Neutrophil (primary cell): ENCODE measurements around the gene TSEN54.

ENCODE experiments used
- H3K27ac ChIP-seq: fragments of 200-600 bp; sonication (generic); 2 replicates; pipeline ENCODE4 v1.5.1; 2016; ENCODE audit warnings: mild to moderate bottlenecking, moderate library complexity
- H3K27me3 ChIP-seq: fragments of 200-600 bp; sonication (generic); 2 replicates; pipeline ENCODE4 v1.6.0; 2016; ENCODE audit warnings: mild to moderate bottlenecking
- H3K36me3 ChIP-seq: fragments of 200-600 bp; sonication (generic); 2 replicates; pipeline ENCODE4 v1.5.1; 2017
- H3K4me1 ChIP-seq, 2 experiments: fragments of 200-600 bp in 1 of 2; sonication (generic) in 1 of 2; 1 replicate in 1 of 2; 2 replicates in 1 of 2; pipeline versions ENCODE4 v1.5.1 to v1.6.1; 2013 to 2016; ENCODE audit warnings: low read depth in 1 of 2, low read length in 1 of 2, mild to moderate bottlenecking in 1 of 2, moderate library complexity in 1 of 2; ENCODE audit not compliant: control insufficient read depth in 1 of 2, insufficient read depth in 1 of 2
- H3K4me3 ChIP-seq, 2 experiments: fragments of 200-600 bp in 1 of 2; sonication (generic) in 1 of 2; 1 replicate in 1 of 2; 2 replicates in 1 of 2; pipeline ENCODE4 v1.5.1; 2013 to 2016; ENCODE audit warnings: low read depth in 1 of 2, low read length in 1 of 2, mild to moderate bottlenecking in 1 of 2, moderate library complexity in 1 of 2
- H3K9me3 ChIP-seq: fragments of 200-600 bp; sonication (generic); 2 replicates; pipeline ENCODE4 v1.5.1; 2016
- TF ChIP-seq, protein P1 (sequence below): fragments of 200-600 bp; sonication (generic); IDR thresholded peaks from 2 replicates; pipeline ENCODE4 v1.5.1; 2016; ENCODE audit warnings: antibody characterized with exemption

Gene TSEN54

DNA sequence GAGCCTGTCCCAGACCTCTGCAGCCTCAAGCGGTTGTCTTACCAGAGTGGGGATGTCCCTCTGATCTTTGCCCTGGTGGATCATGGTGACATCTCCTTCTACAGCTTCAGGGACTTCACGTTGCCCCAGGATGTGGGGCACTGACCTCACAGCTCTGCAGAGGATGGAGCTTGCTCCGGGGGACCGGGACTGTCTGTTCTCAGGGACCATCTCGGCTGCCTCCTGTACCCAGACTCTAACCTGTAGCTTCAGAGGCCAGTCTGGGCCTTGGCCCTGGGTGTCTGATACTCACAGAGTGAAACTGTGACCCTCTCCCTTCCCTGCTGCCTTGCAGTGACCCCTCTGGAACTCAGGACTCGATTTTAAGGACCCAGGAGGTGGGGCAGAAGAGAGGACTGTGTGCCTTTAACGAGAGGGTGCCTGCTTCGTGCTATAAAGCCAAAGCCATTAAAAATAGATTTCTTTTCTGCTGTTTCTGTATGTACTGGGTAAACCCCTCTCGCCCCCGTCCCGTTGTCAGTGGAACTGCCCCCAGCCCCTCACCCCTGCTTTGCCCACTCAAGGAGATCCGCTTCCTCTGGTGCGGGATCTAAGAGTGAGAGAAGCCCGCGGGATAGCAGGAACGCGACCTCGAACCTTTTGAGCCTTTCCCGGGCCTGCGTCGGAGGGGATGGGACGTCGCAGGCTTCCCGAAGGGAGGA is 8.1 kb downstream of the TSEN54 start:
- Histone ChIP-seq H3K27ac (peak overlapping the region; percentile 43), H3K4me3 (peak overlapping the region; percentile 64 to 75), H3K4me1 (peaks cover 17 to 19% of the 10 kb centered on the region in 2 experiments), H3K27me3 (peaks cover 49% of the 10 kb centered on the region), H3K9me3 (no peaks in the 10 kb centered on the region), H3K36me3 (no peaks in the 10 kb centered on the region)
- TF ChIP-seq, protein P1, sequence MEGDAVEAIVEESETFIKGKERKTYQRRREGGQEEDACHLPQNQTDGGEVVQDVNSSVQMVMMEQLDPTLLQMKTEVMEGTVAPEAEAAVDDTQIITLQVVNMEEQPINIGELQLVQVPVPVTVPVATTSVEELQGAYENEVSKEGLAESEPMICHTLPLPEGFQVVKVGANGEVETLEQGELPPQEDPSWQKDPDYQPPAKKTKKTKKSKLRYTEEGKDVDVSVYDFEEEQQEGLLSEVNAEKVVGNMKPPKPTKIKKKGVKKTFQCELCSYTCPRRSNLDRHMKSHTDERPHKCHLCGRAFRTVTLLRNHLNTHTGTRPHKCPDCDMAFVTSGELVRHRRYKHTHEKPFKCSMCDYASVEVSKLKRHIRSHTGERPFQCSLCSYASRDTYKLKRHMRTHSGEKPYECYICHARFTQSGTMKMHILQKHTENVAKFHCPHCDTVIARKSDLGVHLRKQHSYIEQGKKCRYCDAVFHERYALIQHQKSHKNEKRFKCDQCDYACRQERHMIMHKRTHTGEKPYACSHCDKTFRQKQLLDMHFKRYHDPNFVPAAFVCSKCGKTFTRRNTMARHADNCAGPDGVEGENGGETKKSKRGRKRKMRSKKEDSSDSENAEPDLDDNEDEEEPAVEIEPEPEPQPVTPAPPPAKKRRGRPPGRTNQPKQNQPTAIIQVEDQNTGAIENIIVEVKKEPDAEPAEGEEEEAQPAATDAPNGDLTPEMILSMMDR, result no peak

DNA sequence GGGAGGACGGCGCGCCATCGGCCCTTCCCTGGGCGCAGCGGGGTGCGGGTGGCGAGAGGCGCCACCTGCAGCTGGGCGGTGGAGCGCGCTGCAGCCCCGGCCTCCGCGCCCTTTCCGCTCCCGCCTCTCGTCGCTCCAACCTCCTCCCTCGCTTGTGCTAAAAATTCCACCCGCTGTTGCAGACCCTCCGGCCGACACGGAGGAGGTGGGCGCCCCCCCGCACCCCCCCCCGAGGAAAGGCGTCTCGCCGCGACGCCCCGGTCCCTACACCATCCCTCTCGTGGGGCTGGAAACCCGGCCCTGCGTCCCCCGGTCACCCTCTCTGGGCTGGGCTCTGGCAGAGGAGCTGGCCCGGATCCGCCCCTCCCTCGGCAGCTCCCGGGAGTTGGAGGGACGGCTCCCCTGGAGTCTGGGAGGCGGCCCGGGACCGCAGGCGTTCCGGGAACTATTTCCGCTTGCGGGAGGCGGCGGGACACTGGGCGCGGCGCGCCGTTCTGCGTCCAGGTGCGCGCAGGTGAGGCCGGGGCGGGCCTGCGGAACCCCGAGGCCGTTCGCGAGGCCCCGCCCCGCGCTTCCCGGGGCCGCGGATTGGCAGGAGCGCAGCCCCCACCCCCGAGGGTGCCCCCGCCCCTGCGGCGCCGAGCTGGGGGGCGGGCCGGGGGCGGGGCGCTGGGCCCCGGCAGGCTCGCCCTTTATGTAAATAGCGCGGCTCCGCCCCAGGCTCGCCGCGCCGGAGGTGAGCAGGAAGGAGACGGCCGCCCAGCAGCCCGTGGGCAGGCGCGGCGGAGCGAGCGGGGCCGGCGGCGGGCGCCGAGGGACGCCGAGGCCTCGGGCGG is 8.9 kb downstream of the TSEN54 start, which contains the start of gene LLGL2:
TSS of gene LLGL2 (plus strand) at position 728 of the 836 bp plus-strand sequence. CDS start 17,730 bp downstream, outside the sequence.
- peak within 1 kb of the TSS; percentile 43 for H3K27ac ChIP-seq
- H3K9me3 ChIP-seq, result no peaks in the 10 kb centered on the region
- H3K4me1 ChIP-seq, result peaks cover 17 to 19% of the 10 kb centered on the region in 2 experiments
- TF ChIP-seq, protein P1, result peak; percentile 38
- peaks cover 49% of the 10 kb centered on the region for H3K27me3 ChIP-seq
- peak within 1 kb of the TSS; percentile 64 to 75 for H3K4me3 ChIP-seq
- H3K36me3 ChIP-seq, result no peaks in the 10 kb centered on the region

DNA sequence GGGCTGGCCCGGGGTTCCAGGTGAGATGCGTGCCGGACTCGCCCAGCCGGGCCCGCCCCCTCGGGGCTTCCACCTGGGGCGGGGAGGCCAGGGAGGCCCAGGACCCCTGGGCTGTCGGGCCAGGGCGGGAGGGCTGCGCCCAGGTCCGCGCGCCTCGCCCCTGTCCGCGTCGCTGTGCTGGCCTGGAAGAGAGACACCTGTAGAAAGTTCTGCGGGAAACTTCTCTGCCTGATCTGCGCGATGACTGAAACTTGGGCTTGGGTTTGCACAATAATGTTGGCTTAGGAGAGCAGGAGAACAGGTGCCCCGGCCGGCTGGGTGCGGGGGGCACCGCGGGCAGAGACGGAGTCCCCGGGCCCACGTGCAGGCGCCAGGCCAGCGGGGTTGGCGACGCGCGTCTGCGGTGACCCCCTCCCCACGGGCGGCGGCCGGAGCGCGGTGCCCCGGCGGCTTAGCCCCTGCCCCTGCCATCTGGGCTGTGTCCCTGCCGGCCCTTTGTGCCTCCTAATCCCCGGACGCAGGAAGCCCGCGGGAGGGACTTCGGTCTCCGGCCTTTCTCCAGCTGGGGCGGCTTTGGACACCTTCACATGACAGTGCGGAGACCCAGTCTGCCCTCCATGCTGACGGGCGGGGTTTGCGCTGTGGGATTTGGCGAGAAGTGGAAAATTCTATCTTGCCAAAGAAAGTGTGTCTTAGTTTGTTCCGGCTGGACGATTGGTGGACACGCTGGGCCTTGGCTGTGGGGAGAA is 9.7 kb downstream of the TSEN54 start:
- peak overlapping the region; percentile 43 for H3K27ac ChIP-seq
- peak overlapping the region; percentile 64 to 75 for H3K4me3 ChIP-seq
- no peaks in the 10 kb centered on the region for H3K9me3 ChIP-seq
- peaks cover 49% of the 10 kb centered on the region for H3K27me3 ChIP-seq
- H3K4me1 ChIP-seq, result peaks cover 17 to 19% of the 10 kb centered on the region in 2 experiments
- TF ChIP-seq, protein P1, result no peak
- H3K36me3 ChIP-seq, result no peaks in the 10 kb centered on the region

DNA sequence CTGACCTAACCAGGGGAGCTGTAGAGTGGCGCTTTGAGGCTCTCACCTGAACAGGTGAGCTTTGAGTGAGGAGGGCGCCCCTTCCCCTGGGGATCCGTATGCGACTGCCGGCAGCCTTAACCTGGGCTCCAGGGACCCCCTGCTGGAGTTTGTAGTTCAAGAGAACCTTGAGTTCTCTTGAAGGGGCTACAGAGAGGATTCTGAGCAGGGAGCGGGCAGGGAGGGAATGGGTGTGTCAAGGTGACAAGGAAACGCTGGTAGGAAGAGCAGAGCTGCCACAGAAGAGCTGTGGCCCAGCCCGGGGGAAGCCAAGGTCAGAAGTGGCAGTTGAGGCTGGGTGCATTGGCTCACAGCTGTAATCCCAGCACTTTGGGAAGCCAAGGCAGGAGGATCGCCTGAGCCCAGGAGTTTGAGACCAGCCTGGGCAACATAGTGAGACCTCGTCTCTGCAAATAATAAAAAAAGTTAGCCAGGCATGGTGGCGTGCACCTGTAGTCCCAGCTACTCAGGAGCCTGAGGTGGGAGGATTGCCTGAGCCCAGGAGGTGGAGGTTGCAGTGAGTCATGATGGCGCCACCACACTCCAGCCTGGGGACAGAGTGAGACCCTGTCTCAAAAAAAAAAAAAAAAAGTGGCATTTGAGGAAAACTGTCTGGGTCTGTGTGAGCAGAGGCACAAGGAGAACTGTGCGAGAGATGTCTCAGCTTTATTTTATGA is 10.4 kb downstream of the TSEN54 start:
- Histone ChIP-seq H3K27ac (no peak overlapping the region), H3K4me3 (peak overlapping the region in 1 of 2 experiments; percentile 75), H3K27me3 (peaks cover 49% of the 10 kb centered on the region), H3K36me3 (no peaks in the 10 kb centered on the region), H3K9me3 (no peaks in the 10 kb centered on the region), H3K4me1 (peaks cover 17 to 19% of the 10 kb centered on the region in 2 experiments)
- TF ChIP-seq, protein P1, result no peak
